Testis (tissue), 3 donors: ENCODE measurements around the gene SLC6A18. TPM values are rescaled to one million over a fixed set of nuclear protein-coding genes. Genes with fewer than 3 reads are reported as not detected.

Experiments
- DNase-seq: peaks from one replicate; pipeline ENCODE4 v3.0.0-alpha.2; 2019
- H3K27ac ChIP-seq, 2 donors: fragments of 200-600 bp; sonication (generic); one replicate each; pipeline ENCODE4 v1.5.1; 2019
- H3K27me3 ChIP-seq: fragments of 200-600 bp; sonication (generic); one replicate; pipeline ENCODE4 v1.5.1; 2019
- H3K36me3 ChIP-seq: fragments of 200-600 bp; sonication (generic); one replicate; pipeline ENCODE4 v1.5.1; 2017; ENCODE audit warnings: low read depth; ENCODE audit errors: missing control alignments
- H3K4me1 ChIP-seq: fragments of 200-600 bp; sonication (generic); one replicate; pipeline ENCODE4 v1.5.1; 2019
- H3K4me3 ChIP-seq, 2 donors: fragments of 200-600 bp; sonication (generic); one replicate each; pipeline ENCODE4 v1.5.1; 2017 to 2019
- H3K9me3 ChIP-seq: fragments of 200-600 bp; sonication (generic); one replicate; pipeline ENCODE4 v1.5.1; 2017
- CTCF ChIP-seq, 3 experiments: fragments of 450-650 bp in 2 of 3; fragments of 200-600 bp in 1 of 3; sonication (generic) in 1 of 3; IDR thresholded peaks; one replicate each; pipeline ENCODE4 v1.5.1; 2016 to 2019; ENCODE audit warnings: antibody characterized with exemption in 3 of 3, mild to moderate bottlenecking in 2 of 3, moderate library complexity in 1 of 3
- POLR2A ChIP-seq: fragments of 450-650 bp; IDR thresholded peaks from one replicate; pipeline ENCODE4 v1.6.1; 2017; ENCODE audit warnings: antibody characterized with exemption, mild to moderate bottlenecking, moderate library complexity
- WGBS, 2 donors: methylation state at CpG; one replicate each; pipeline ENCODE4 v1.1.5; 2018; 5-methylcytosine and 5-hydroxymethylcytosine counted together
- intact Hi-C: fragments of 100-400 bp; cut with DNase I; formaldehyde crosslinking; loops from one replicate; pipeline ENCODE4 v1.15.1; 2023; ENCODE audit warnings: low total_unique reads
- polyA plus RNA-seq: library from polyadenylated mRNA; stranded (reverse); fragments of 350-450 nt; fragmentation: Illumina TruSeq; extraction: RNeasy Lipid Tissue Mini Kit (QIAGEN cat#74804); gene quantifications from one replicate; pipeline ENCODE4 v1.2.3, GENCODE V29; 2014; ENCODE audit warnings: low read depth, low replicate concordance; ENCODE audit not compliant: insufficient read depth
- total RNA-seq, 2 donors: library from RNA; depleted of rRNA; stranded (reverse); fragments of >200 nt; gene quantifications; one replicate each; pipeline ENCODE4 v1.2.3, GENCODE V29; 2016

Gene SLC6A18
- total and polyA plus RNA-seq, 3 donors from 2014 or later: 0.24 TPM; not detected in 2

DNA sequence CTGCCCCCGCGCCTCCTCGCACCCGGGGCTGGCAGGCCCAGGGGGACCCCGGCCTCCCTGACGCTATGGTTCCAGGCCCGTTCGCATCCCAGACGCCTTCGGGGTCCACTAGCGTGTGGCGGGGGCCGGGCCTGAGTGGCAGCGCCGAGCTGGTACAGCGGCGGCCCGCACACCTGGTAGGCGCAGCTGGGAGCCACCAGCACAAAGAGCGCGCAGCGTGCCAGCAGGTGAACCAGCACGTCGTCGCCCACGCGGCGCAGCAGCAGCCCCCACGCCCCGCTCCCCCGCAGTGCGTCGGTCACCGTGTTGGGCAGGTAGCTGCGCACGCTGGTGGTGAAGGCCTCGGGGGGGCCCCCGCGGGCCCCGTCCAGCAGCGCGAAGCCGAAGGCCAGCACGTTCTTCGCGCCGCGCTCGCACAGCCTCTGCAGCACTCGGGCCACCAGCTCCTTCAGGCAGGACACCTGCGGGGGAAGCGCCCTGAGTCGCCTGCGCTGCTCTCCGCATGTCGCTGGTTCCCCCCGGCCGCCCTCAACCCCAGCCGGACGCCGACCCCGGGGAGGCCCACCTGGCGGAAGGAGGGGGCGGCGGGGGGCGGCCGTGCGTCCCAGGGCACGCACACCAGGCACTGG lies 69.1 kb downstream of the SLC6A18 start:
- TF ChIP-seq CTCF (IDR thresholded peaks at IDR 0.05) (no peak), POLR2A (no peak)
- Histone ChIP-seq H3K4me3 (peak overlapping the region in 1 of 2 donors; percentile 2), H3K9me3 (no peaks in the 10 kb centered on the region), H3K27ac (no peak overlapping the region), H3K27me3 (no peaks in the 10 kb centered on the region), H3K4me1 (no peaks in the 10 kb centered on the region), H3K36me3 (no peaks in the 10 kb centered on the region)
- intact Hi-C loops: no loop called here
- WGBS, 2 donors: 26% methylated on average over 65 of the region's 69 CpGs; no CpG with 5 or more reads in 1 of the 2 donors
- no peak for DNase-seq

DNA sequence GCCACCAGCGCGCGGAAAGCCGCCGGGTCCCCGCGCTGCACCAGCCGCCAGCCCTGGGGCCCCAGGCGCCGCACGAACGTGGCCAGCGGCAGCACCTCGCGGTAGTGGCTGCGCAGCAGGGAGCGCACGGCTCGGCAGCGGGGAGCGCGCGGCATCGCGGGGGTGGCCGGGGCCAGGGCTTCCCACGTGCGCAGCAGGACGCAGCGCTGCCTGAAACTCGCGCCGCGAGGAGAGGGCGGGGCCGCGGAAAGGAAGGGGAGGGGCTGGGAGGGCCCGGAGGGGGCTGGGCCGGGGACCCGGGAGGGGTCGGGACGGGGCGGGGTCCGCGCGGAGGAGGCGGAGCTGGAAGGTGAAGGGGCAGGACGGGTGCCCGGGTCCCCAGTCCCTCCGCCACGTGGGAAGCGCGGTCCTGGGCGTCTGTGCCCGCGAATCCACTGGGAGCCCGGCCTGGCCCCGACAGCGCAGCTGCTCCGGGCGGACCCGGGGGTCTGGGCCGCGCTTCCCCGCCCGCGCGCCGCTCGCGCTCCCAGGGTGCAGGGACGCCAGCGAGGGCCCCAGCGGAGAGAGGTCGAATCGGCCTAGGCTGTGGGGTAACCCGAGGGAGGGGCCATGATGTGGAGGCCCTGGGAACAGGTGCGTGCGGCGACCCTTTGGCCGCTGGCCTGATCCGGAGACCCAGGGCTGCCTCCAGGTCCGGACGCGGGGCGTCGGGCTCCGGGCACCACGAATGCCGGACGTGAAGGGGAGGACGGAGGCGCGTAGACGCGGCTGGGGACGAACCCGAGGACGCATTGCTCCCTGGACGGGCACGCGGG lies 69.9 kb downstream of the SLC6A18 start, which contains the start of gene TERT:
TERT (minus strand) TSS at position 234 of the 815 bp plus-strand sequence; CDS start at position 155, 79 bp downstream.
- DNase-seq: peak; percentile 59
- TF ChIP-seq POLR2A (no peak), CTCF (IDR thresholded peaks at IDR 0.05) (no peak)
- 0 to 2% methylated on average over 1 to 51 of the region's 102 CpGs for WGBS, 2 donors
- Histone ChIP-seq H3K4me3 (peak within 1 kb of the TSS; percentile 2 to 18), H3K9me3 (no peaks in the 10 kb centered on the region), H3K36me3 (no peaks in the 10 kb centered on the region), H3K27me3 (no peaks in the 10 kb centered on the region), H3K4me1 (no peaks in the 10 kb centered on the region), H3K27ac (no peak within 1 kb of the TSS)
- intact Hi-C loops: no loop called here

- intact Hi-C loops: no loop called here
- no peaks in the 10 kb centered on the region for H3K9me3 ChIP-seq
- no peak overlapping the region for H3K27ac ChIP-seq
- TF ChIP-seq CTCF (IDR thresholded peaks at IDR 0.05) (no peak), POLR2A (no peak)
- no peaks in the 10 kb centered on the region for H3K27me3 ChIP-seq
- H3K4me1 ChIP-seq: no peaks in the 10 kb centered on the region
- DNase-seq: no peak
- H3K36me3 ChIP-seq: no peaks in the 10 kb centered on the region
- 40 to 48% methylated on average over 1 to 21 of the region's 22 CpGs for WGBS, 2 donors
- H3K4me3 ChIP-seq: peak overlapping the region; percentile 2 to 18
Observed at GRCh38 chr5:1295650-1296037, 70.5 kb downstream of the SLC6A18 start.

Other genes starting within 250 kb of the SLC6A18 start
- gene NKD2, start 216.6 kb upstream of the SLC6A18 start, total RNA-seq: 10 to 100 TPM; 31.6 to 42.1 TPM
- gene NKD2, start 216.6 kb upstream of the SLC6A18 start, polyA plus RNA-seq: 16.5 TPM
- 100 to 1,000 TPM; 168 to 212 TPM for gene SLC12A7, start 113.3 kb upstream of the SLC6A18 start, total RNA-seq
- gene SLC12A7, start 113.3 kb upstream of the SLC6A18 start, polyA plus RNA-seq: 73.2 TPM
- under 1 TPM; 0.16 to 0.68 TPM for gene SLC6A19, start 23.8 kb upstream of the SLC6A18 start, total RNA-seq
- 0.28 TPM for gene SLC6A19, start 23.8 kb upstream of the SLC6A18 start, polyA plus RNA-seq
- gene TERT, start 69.7 kb downstream of the SLC6A18 start, total RNA-seq: 1 to 10 TPM; 4.4 to 5.5 TPM
- 2.1 TPM for gene TERT, start 69.7 kb downstream of the SLC6A18 start, polyA plus RNA-seq
- 100 to 1,000 TPM; 150 to 170 TPM for gene CLPTM1L, start 119.7 kb downstream of the SLC6A18 start, total RNA-seq
- gene CLPTM1L, start 119.7 kb downstream of the SLC6A18 start, polyA plus RNA-seq: 148 TPM
- 1 to 10 TPM in 1 of 2 donors, under 1 TPM in 1; 0.55 to 1.5 TPM for gene SLC6A3, start 220.1 kb downstream of the SLC6A18 start, total RNA-seq
- gene SLC6A3, start 220.1 kb downstream of the SLC6A18 start, polyA plus RNA-seq: 0.83 TPM